GM21447 (cell line): Measurements from ENCODE around the gene MTHFSD.

ENCODE experiments used
- ATAC-seq: cut with Tn5 transposase; IDR thresholded peaks from one replicate; pipeline ENCODE4 v1.9.1; 2021; ENCODE audit not compliant: unreplicated experiment

MTHFSD gene

GRCh38 chr16:86584071-86584685 lies 29.1 kb upstream of the MTHFSD start:
- ATAC-seq: no peak

GRCh38 chr16:86581458-86581857 lies 26.4 kb upstream of the MTHFSD start:
- no peak for ATAC-seq

- ATAC-seq: no peak
Observed at GRCh38 chr16:86580791-86581170, 25.7 kb upstream of the MTHFSD start.

GRCh38 chr16:86580063-86580790 lies 25.2 kb upstream of the MTHFSD start:
- ATAC-seq: no peak

GRCh38 chr16:86579268-86580062 lies 24.4 kb upstream of the MTHFSD start:
- ATAC-seq: no peak

GRCh38 chr16:86578611-86579267 lies 23.7 kb upstream of the MTHFSD start:
- no peak for ATAC-seq

GRCh38 chr16:86578061-86578599 lies 23.1 kb upstream of the MTHFSD start, which contains the start of gene FOXL1:
Gene FOXL1, plus strand, starts transcription at chr16:86578549. Its CDS starts 175 bp downstream, at chr16:86578724.
- ATAC-seq: no peak

- no peak for ATAC-seq
Observed at GRCh38 chr16:86577314-86577971, 22.4 kb upstream of the MTHFSD start.

- ATAC-seq: no peak
Observed at GRCh38 chr16:86576591-86577313, 21.7 kb upstream of the MTHFSD start.

GRCh38 chr16:86575754-86576557 lies 20.9 kb upstream of the MTHFSD start:
- peak; percentile 53 for ATAC-seq

GRCh38 chr16:86575095-86575685 lies 20.2 kb upstream of the MTHFSD start:
- ATAC-seq: no peak

- ATAC-seq: no peak
Observed at GRCh38 chr16:86574646-86575045, 19.6 kb upstream of the MTHFSD start.

- no peak for ATAC-seq
Observed at GRCh38 chr16:86573646-86574508, 18.8 kb upstream of the MTHFSD start.

- ATAC-seq: no peak
Observed at GRCh38 chr16:86573215-86573614, 18.2 kb upstream of the MTHFSD start.

GRCh38 chr16:86572606-86573005 lies 17.6 kb upstream of the MTHFSD start:
- ATAC-seq: no peak

- no peak for ATAC-seq
Observed at GRCh38 chr16:86572041-86572521, 17.0 kb upstream of the MTHFSD start.

- no peak for ATAC-seq
Observed at GRCh38 chr16:86571530-86571915, 16.5 kb upstream of the MTHFSD start.
